ENCODE data around the gene R3HDM4. TPM values are rescaled to one million over a fixed set of nuclear protein-coding genes. Genes with fewer than 3 reads are reported as not detected.
A peak's percentile ranks its signal among the peaks of the same experiment; 100 is the strongest.

The R3HDM4 gene
- total RNA-seq, 1 experiment from 2014 or later, result 54.0 TPM

GRCh38 chr19:952680-953444, 39.8 kb upstream of the R3HDM4 start:
- peak; percentile 44 for DNase-seq
- peak overlapping the region; percentile 39 for H3K4me3 Mint-ChIP-seq (ENCODE audit: low read depth, unreplicated experiment)
- H3K27ac Mint-ChIP-seq (ENCODE audit: unreplicated experiment), result no peak overlapping the region
- CTCF ChIA-PET, result no interaction called here
- intact Hi-C loops (cut with micrococcal nuclease; ENCODE audit: unreplicated experiment), result no loop called here
- peaks cover 5% of the 10 kb centered on the region for H3K36me3 Mint-ChIP-seq (ENCODE audit: insufficient read depth, unreplicated experiment)
- no peak for TF ChIP-seq CTCF (IDR thresholded peaks at IDR 0.05; ENCODE audit: unreplicated experiment)
- no peaks in the 10 kb centered on the region for H3K4me1 Mint-ChIP-seq (ENCODE audit: low read depth, unreplicated experiment)
- peaks cover 13% of the 10 kb centered on the region for H3K27me3 Mint-ChIP-seq (ENCODE audit: unreplicated experiment)
- H3K9me3 Mint-ChIP-seq (ENCODE audit: low read depth, unreplicated experiment), result no peaks in the 10 kb centered on the region
- BruUV-seq (replicated peaks), result no TSS peak

- H3K4me3 Mint-ChIP-seq (ENCODE audit: low read depth, unreplicated experiment), result no peak overlapping the region
- BruUV-seq (replicated peaks), result no TSS peak
- no peak for TF ChIP-seq CTCF (IDR thresholded peaks at IDR 0.05; ENCODE audit: unreplicated experiment)
- peaks cover 5% of the 10 kb centered on the region for H3K36me3 Mint-ChIP-seq (ENCODE audit: insufficient read depth, unreplicated experiment)
- intact Hi-C loops (cut with micrococcal nuclease; ENCODE audit: unreplicated experiment), result no loop called here
- peaks cover 13% of the 10 kb centered on the region for H3K27me3 Mint-ChIP-seq (ENCODE audit: unreplicated experiment)
- DNase-seq, result no peak
- no peaks in the 10 kb centered on the region for H3K9me3 Mint-ChIP-seq (ENCODE audit: low read depth, unreplicated experiment)
- H3K4me1 Mint-ChIP-seq (ENCODE audit: low read depth, unreplicated experiment), result no peaks in the 10 kb centered on the region
- CTCF ChIA-PET, result no interaction called here
- H3K27ac Mint-ChIP-seq (ENCODE audit: unreplicated experiment), result no peak overlapping the region
Observed at GRCh38 chr19:952049-952679, 39.1 kb upstream of the R3HDM4 start.

- Mint-ChIP-seq H3K4me3 (ENCODE audit: low read depth, unreplicated experiment) (no peak overlapping the region), H3K27ac (ENCODE audit: unreplicated experiment) (no peak overlapping the region), H3K36me3 (ENCODE audit: insufficient read depth, unreplicated experiment) (peaks cover 8% of the 10 kb centered on the region), H3K9me3 (ENCODE audit: low read depth, unreplicated experiment) (no peaks in the 10 kb centered on the region), H3K4me1 (ENCODE audit: low read depth, unreplicated experiment) (no peaks in the 10 kb centered on the region), H3K27me3 (ENCODE audit: unreplicated experiment) (peaks cover 15% of the 10 kb centered on the region)
- no TSS peak for BruUV-seq (replicated peaks)
- intact Hi-C loops (cut with micrococcal nuclease; ENCODE audit: unreplicated experiment), result no loop called here
- CTCF ChIA-PET, result no interaction called here
- TF ChIP-seq CTCF (IDR thresholded peaks at IDR 0.05; ENCODE audit: unreplicated experiment), result no peak
- DNase-seq, result no peak
Observed at GRCh38 chr19:950352-951066, 37.5 kb upstream of the R3HDM4 start.

GRCh38 chr19:948842-949496, 36.0 kb upstream of the R3HDM4 start:
- peaks cover 9% of the 10 kb centered on the region for H3K4me1 Mint-ChIP-seq (ENCODE audit: low read depth, unreplicated experiment)
- no peaks in the 10 kb centered on the region for H3K9me3 Mint-ChIP-seq (ENCODE audit: low read depth, unreplicated experiment)
- peaks cover 9% of the 10 kb centered on the region for H3K36me3 Mint-ChIP-seq (ENCODE audit: insufficient read depth, unreplicated experiment)
- no peak for TF ChIP-seq CTCF (IDR thresholded peaks at IDR 0.05; ENCODE audit: unreplicated experiment)
- H3K27ac Mint-ChIP-seq (ENCODE audit: unreplicated experiment), result no peak overlapping the region
- intact Hi-C loops (cut with micrococcal nuclease; ENCODE audit: unreplicated experiment), result no loop called here
- peaks cover 25% of the 10 kb centered on the region for H3K27me3 Mint-ChIP-seq (ENCODE audit: unreplicated experiment)
- H3K4me3 Mint-ChIP-seq (ENCODE audit: low read depth, unreplicated experiment), result no peak overlapping the region
- no TSS peak for BruUV-seq (replicated peaks)
- DNase-seq, result no peak
- CTCF ChIA-PET, result no interaction called here
